NT2/D1 (cell line): ENCODE results near the gene KIFBP.
"Not testable (repeated sequence)": the region's sequence is repeated elsewhere in the genome, so short reads cannot be mapped to it uniquely, and the experiment has no call there.

Experiments
- DNase-seq: peaks from one replicate; pipeline ENCODE4 v3.0.0-alpha.2; 2011; ENCODE audit warnings: low read depth, low spot score
- H3K27me3 ChIP-seq: 2 replicates; pipeline ENCODE4 v1.6.0; 2011; ENCODE audit warnings: mild to moderate bottlenecking; ENCODE audit not compliant: insufficient read length, insufficient read depth
- H3K36me3 ChIP-seq: 2 replicates; pipeline ENCODE4 v1.6.1; 2011; ENCODE audit warnings: mild to moderate bottlenecking, low read length, mixed read lengths; ENCODE audit not compliant: insufficient read depth, insufficient read length
- H3K4me1 ChIP-seq: 2 replicates; pipeline ENCODE4 v1.5.1; 2011; ENCODE audit not compliant: insufficient read depth, insufficient read length
- H3K4me3 ChIP-seq: 2 replicates; pipeline ENCODE4 v1.5.1; 2011; ENCODE audit warnings: low read depth; ENCODE audit not compliant: insufficient read length
- H3K9ac ChIP-seq: 2 replicates; pipeline ENCODE4 v1.6.0; 2011; ENCODE audit warnings: low read depth; ENCODE audit not compliant: insufficient read length
- H3K9me3 ChIP-seq: 2 replicates; pipeline ENCODE4 v1.5.1; 2011; ENCODE audit warnings: mild to moderate bottlenecking, low read length; ENCODE audit not compliant: insufficient read depth
- SUZ12 ChIP-seq: IDR thresholded peaks from 2 replicates; pipeline ENCODE4 v1.6.1; 2011; ENCODE audit not compliant: insufficient read length, insufficient read depth; ENCODE audit errors: extremely low read depth
- YY1 ChIP-seq: IDR thresholded peaks from 2 replicates; pipeline ENCODE4 v1.6.1; 2011; ENCODE audit not compliant: insufficient read length, insufficient read depth
- ZNF274 ChIP-seq: IDR thresholded peaks from 2 replicates; pipeline ENCODE4 v1.6.1; 2011; ENCODE audit warnings: mild to moderate bottlenecking, low read depth, low read length

Gene KIFBP

GRCh38 chr10:68988530-68989316 lies at the start of gene KIFBP:
KIFBP (plus strand) TSS chr10:68988803; CDS start chr10:68988833, 30 bp downstream.
- Histone ChIP-seq H3K4me3 (peak within 1 kb of the TSS; percentile 85), H3K9ac (peak within 1 kb of the TSS; percentile 96), H3K36me3 (peaks cover 50% of the 10 kb centered on the region), H3K4me1 (no peaks in the 10 kb centered on the region), H3K9me3 (no peaks in the 10 kb centered on the region), H3K27me3 (no peaks in the 10 kb centered on the region)
- TF ChIP-seq SUZ12: no peak
- no peak for TF ChIP-seq ZNF274
- TF ChIP-seq YY1: no peak
- peak; percentile 94 for DNase-seq

- Histone ChIP-seq H3K4me3 (no peak overlapping the region), H3K36me3 (peaks cover 40% of the 10 kb centered on the region)
Observed at GRCh38 chr10:68938884-68939283, 49.7 kb upstream of the KIFBP start.

GRCh38 chr10:68940917-68941316 lies 47.7 kb upstream of the KIFBP start:
- not testable (repeated sequence) for DNase-seq, H3K4me3 ChIP-seq, H3K9me3 ChIP-seq, H3K27me3 ChIP-seq, H3K9ac ChIP-seq, H3K4me1 ChIP-seq
- peaks cover 33% of the 10 kb centered on the region for H3K36me3 ChIP-seq

More at GRCh38 chr10:68938884-68939283, 49.7 kb upstream of the KIFBP start:
- no peak for DNase-seq
- H3K9me3 ChIP-seq: no peaks in the 10 kb centered on the region
- TF ChIP-seq ZNF274: no peak
- TF ChIP-seq YY1: no peak
- TF ChIP-seq SUZ12: no peak
- H3K9ac ChIP-seq: no peak overlapping the region
- H3K27me3 ChIP-seq: no peaks in the 10 kb centered on the region
- H3K4me1 ChIP-seq: no peaks in the 10 kb centered on the region

GRCh38 chr10:68950598-68950997 lies 38.0 kb upstream of the KIFBP start:
- H3K9ac ChIP-seq: no peak overlapping the region
- no peak overlapping the region for H3K4me3 ChIP-seq
- no peaks in the 10 kb centered on the region for H3K9me3 ChIP-seq
- no peak for TF ChIP-seq YY1
- no peak for TF ChIP-seq ZNF274
- no peak for TF ChIP-seq SUZ12
- H3K36me3 ChIP-seq: peaks cover 29% of the 10 kb centered on the region
- no peaks in the 10 kb centered on the region for H3K27me3 ChIP-seq
- DNase-seq: no peak
- no peaks in the 10 kb centered on the region for H3K4me1 ChIP-seq

GRCh38 chr10:68954904-68955303 lies 33.7 kb upstream of the KIFBP start:
- DNase-seq: no peak
- Histone ChIP-seq H3K27me3 (no peaks in the 10 kb centered on the region), H3K9me3 (no peaks in the 10 kb centered on the region), H3K36me3 (peaks cover 28% of the 10 kb centered on the region), H3K4me3 (peak overlapping the region; percentile 10), H3K9ac (no peak overlapping the region), H3K4me1 (peaks cover 2% of the 10 kb centered on the region)
- TF ChIP-seq YY1: no peak

- H3K36me3 ChIP-seq: peaks cover 29% of the 10 kb centered on the region
- H3K4me3 ChIP-seq: peak overlapping the region; percentile 99
- peak overlapping the region; percentile 98 for H3K9ac ChIP-seq
- TF ChIP-seq ZNF274 (no peak), YY1 (no peak), SUZ12 (no peak)
- peaks cover 2% of the 10 kb centered on the region for H3K4me1 ChIP-seq
- H3K9me3 ChIP-seq: no peaks in the 10 kb centered on the region
- DNase-seq: peak; percentile 1
- no peaks in the 10 kb centered on the region for H3K27me3 ChIP-seq
Observed at GRCh38 chr10:68955355-68955831, 33.2 kb upstream of the KIFBP start.

GRCh38 chr10:68955832-68956532 lies 32.6 kb upstream of the KIFBP start, which contains the start of gene DDX21:
DDX21 (plus strand) TSS chr10:68956170; CDS start chr10:68956226, 56 bp downstream.
- Histone ChIP-seq H3K9me3 (no peaks in the 10 kb centered on the region), H3K9ac (peak within 1 kb of the TSS; percentile 98), H3K27me3 (no peaks in the 10 kb centered on the region), H3K36me3 (peaks cover 32% of the 10 kb centered on the region), H3K4me3 (peak within 1 kb of the TSS; percentile 99), H3K4me1 (peaks cover 2% of the 10 kb centered on the region)
- TF ChIP-seq ZNF274 (no peak), SUZ12 (no peak), YY1 (no peak)
- DNase-seq: peak; percentile 68
